Dedifferentiated amniotic fluid mesenchymal stem cell (primary cell): ENCODE results near the gene CDK5RAP2.

Experiments
- DNase-seq: peaks from one replicate; pipeline ENCODE4 v3.0.0-alpha.2; 2016; ENCODE audit errors: extremely low spot score

Gene CDK5RAP2

GRCh38 chr9:120360510-120360909 is 219.5 kb downstream of the CDK5RAP2 start:
- no peak for DNase-seq

- DNase-seq, result no peak
Measured at GRCh38 chr9:120360046-120360445, 219.9 kb downstream of the CDK5RAP2 start.

GRCh38 chr9:120358877-120359276 is 221.1 kb downstream of the CDK5RAP2 start:
- no peak for DNase-seq

- no peak for DNase-seq
Measured at GRCh38 chr9:120353506-120353905, 226.5 kb downstream of the CDK5RAP2 start.

- DNase-seq, result no peak
Measured at GRCh38 chr9:120351106-120351505, 228.9 kb downstream of the CDK5RAP2 start.

GRCh38 chr9:120350596-120350995 is 229.4 kb downstream of the CDK5RAP2 start:
- DNase-seq, result no peak

- no peak for DNase-seq
Measured at GRCh38 chr9:120348951-120349429, 231.0 kb downstream of the CDK5RAP2 start.

- DNase-seq, result no peak
Measured at GRCh38 chr9:120345379-120345778, 234.6 kb downstream of the CDK5RAP2 start.

- peak; percentile 33 for DNase-seq
Measured at GRCh38 chr9:120344230-120344629, 235.7 kb downstream of the CDK5RAP2 start.

GRCh38 chr9:120343416-120343815 is 236.6 kb downstream of the CDK5RAP2 start:
- no peak for DNase-seq
